HTR-8/SVneo (cell line): ENCODE measurements around the gene CALM1.

Experiments used
- DNase-seq: peaks from one replicate; pipeline ENCODE4 v3.0.0; 2011; ENCODE audit warnings: low spot score, mixed read lengths; ENCODE audit not compliant: insufficient read length
- FAIRE-seq: peaks from 2 replicates; lab custom pipeline; 2011; peaks lifted over from hg19 to GRCh38; lab: Jason Lieb, UNC

The CALM1 gene

GRCh38 chr14:90405755-90406154 lies 8.9 kb downstream of the CALM1 start:
- DNase-seq (no peak), FAIRE-seq (no peak)

- FAIRE-seq (no peak), DNase-seq (no peak)
These were observed 9.6 kb downstream of the CALM1 start for GRCh38 chr14:90406384-90406798.

GRCh38 chr14:90407230-90407629 lies 10.4 kb downstream of the CALM1 start:
- DNase-seq (no peak), FAIRE-seq (no peak)

- no peak for DNase-seq
- FAIRE-seq = no peak
These were observed 11.9 kb downstream of the CALM1 start for GRCh38 chr14:90408713-90409112.

- FAIRE-seq = no peak
- peak; percentile 79 for DNase-seq
These were observed 12.4 kb downstream of the CALM1 start for GRCh38 chr14:90409209-90409730.

- DNase-seq (no peak), FAIRE-seq (no peak)
These were observed 15.2 kb downstream of the CALM1 start for GRCh38 chr14:90412058-90412457.

- DNase-seq (no peak), FAIRE-seq (no peak)
These were observed 19.9 kb downstream of the CALM1 start for GRCh38 chr14:90416720-90417119.

- DNase-seq (no peak), FAIRE-seq (no peak)
These were observed 21.2 kb downstream of the CALM1 start for GRCh38 chr14:90418053-90418452.

- FAIRE-seq = peak; percentile 89
- peak; percentile 79 for DNase-seq
These were observed 22.4 kb downstream of the CALM1 start for GRCh38 chr14:90419200-90419599.

GRCh38 chr14:90421001-90421631 lies 24.3 kb downstream of the CALM1 start:
- DNase-seq = no peak
- FAIRE-seq = no peak

- FAIRE-seq (no peak), DNase-seq (no peak)
These were observed 24.8 kb downstream of the CALM1 start for GRCh38 chr14:90421632-90422020.

- FAIRE-seq (no peak), DNase-seq (no peak)
These were observed 26.3 kb downstream of the CALM1 start for GRCh38 chr14:90423166-90423565.

GRCh38 chr14:90424075-90424474 lies 27.2 kb downstream of the CALM1 start:
- FAIRE-seq (no peak), DNase-seq (no peak)

GRCh38 chr14:90424686-90425372 lies 28.0 kb downstream of the CALM1 start:
- FAIRE-seq (no peak), DNase-seq (no peak)

GRCh38 chr14:90425373-90425879 lies 28.6 kb downstream of the CALM1 start:
- DNase-seq (no peak), FAIRE-seq (no peak)

GRCh38 chr14:90426031-90426540 lies 29.3 kb downstream of the CALM1 start:
- no peak for FAIRE-seq

GRCh38 chr14:90426663-90427062 lies 29.8 kb downstream of the CALM1 start:
- DNase-seq = no peak
- FAIRE-seq = no peak

More at GRCh38 chr14:90426031-90426540, 29.3 kb downstream of the CALM1 start:
- DNase-seq = no peak

- DNase-seq (no peak), FAIRE-seq (no peak)
These were observed 31.1 kb downstream of the CALM1 start for GRCh38 chr14:90427848-90428426.

GRCh38 chr14:90428676-90429075 lies 31.8 kb downstream of the CALM1 start:
- FAIRE-seq (no peak), DNase-seq (no peak)

- FAIRE-seq (no peak), DNase-seq (no peak)
These were observed 32.4 kb downstream of the CALM1 start for GRCh38 chr14:90429236-90429635.

GRCh38 chr14:90429754-90430153 lies 32.9 kb downstream of the CALM1 start:
- no peak for FAIRE-seq
- DNase-seq = no peak
